Occipital lobe (tissue), 2 donors: ENCODE results near the gene TRAM2. TPM values are rescaled to one million over a fixed set of nuclear protein-coding genes. Genes with fewer than 3 reads are reported as not detected.
"Not testable (repeated sequence)": the region's sequence is repeated elsewhere in the genome, so short reads cannot be mapped to it uniquely, and the experiment has no call there.

ENCODE experiments used
- DNase-seq: peaks from one replicate; lab custom pipeline; 2025; lab: John Stamatoyannopoulos, UW
- total RNA-seq: library from RNA; depleted of rRNA; stranded (reverse); fragments of >200 nt; gene quantifications from one replicate; pipeline ENCODE4 v1.2.3, GENCODE V29; 2014

Gene TRAM2
- total RNA-seq, 1 donor from 2014 or later: 1.6 TPM

DNA sequence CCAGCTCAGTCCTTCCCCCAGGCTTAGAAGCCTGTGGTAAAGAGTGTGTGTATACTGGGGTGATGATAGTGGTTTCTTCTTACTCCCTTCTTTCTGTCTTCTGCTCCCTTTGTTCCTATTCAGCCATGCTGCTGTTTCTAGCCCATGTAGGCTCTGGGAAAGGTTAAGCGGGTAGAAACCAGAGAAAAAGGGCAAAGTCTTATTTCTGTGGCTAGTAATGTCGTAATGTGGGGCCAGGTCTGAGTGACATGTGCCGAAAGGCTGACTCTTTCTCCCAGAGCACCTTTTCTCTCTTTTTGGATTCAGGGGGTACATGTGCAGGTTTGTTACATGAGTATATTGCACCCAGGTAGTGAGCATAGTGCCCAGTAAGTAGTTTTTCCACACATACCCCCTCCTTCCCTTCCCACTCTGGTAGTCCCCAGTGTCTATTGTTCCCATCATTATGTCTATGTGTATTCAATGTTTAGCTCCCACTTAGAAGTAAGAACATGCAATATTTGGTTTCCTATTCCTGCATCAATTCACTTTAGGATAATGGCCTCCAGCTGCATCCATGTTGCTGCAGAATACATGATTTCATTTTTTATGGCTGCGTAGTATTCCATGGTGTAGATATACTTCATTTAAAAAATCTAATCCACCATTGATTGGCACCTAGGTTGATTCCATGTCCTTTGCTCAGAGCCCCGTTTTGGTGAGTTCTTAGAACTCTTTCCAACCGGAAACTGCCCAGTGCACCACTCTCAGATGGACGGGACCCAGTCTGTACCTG lies 82.4 kb downstream of the TRAM2 start:
- DNase-seq: no peak

DNA sequence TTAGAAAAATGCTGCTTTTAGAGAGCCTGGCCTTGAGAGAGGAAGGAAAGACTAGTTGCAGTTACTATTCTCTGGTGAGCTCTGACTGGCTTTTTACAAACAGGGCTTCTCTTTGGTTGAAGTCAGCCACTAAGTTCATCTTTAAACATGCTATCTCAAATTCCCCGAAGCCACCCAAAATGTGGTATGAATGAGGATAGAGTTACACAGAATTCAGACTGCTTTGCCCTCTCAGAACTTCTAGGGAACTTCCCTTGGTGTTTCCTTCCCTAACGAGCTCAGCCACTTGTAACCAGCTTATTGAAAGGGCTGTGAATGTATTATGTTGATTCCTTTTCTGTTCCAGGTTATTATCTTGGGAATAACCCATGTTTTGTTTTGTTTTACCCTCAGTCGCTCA lies 83.2 kb downstream of the TRAM2 start:
- DNase-seq: no peak

DNA sequence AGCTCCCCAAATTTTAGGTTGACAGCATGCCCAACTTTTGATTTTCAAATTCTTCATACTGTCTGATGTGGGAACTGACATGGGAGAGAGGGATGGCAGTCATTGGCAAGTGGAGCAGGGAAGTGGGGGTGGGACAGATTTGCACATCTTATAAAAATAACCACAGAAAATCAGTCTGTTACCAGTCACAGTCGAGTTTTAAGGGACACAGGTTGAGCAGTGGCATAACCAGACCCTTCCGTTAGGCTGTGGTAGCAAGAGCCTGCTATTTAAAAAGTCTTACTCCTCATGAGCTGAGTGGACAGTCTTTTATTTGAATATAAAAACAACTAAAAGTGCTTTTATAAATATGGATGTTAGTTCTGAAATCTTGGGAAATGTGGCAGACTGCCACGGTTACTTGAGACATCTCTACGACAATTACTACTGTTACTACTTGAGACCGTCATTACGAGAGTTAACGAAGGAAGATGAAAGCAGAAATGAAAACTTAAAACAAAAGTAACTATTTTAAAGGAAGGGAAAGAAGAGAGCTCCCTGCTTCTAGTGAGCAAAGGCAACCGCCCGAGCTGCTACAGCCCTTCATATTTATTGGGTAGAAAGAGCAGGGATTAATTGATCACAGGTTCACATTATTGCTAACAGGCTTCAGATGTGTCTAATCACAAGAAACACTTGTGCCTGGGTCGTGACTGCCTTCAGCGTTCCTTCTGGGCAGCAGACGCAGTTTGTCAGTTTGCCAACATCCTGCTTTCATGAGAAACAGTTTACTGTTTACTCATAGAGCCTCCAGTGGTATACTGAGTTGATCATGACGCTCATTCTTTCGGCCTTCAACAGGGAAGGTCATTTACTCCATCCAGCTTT lies 85.4 kb downstream of the TRAM2 start:
- no peak for DNase-seq

DNA sequence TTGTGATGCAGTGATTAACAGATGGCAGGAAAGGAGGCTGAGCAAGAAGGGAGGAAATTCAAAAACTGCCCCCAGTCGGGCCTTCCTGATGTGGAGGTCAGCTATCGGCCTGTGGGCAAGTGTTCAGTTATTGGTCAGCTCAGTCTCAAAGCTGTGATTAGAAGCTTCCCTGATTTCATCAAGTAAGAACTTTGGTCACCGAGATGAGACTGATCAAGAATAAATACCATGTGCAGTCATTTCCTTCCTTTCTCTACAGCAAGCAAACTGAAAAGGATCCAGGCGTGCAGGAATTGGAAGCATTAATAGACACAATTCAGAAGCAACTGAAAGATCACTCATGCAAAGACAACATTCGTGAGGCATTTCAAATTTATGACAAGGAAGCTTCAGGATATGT lies 87.0 kb downstream of the TRAM2 start:
- no peak for DNase-seq

DNA sequence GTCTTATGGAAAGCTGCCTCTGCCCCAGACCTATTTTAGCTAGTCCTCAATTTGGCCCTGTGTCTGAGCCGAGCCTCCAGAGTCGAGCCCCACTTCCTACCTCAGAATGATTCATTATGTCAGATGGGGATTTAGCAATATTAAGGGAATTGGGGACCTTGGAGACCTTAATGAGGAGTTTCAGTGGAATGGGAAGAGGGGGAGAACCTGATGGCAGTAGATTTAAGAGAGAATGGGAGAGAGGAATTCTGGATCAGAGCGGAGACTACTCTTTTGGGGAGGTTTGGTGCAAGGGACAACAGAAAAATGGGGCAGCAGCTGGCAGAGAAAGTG lies 93.2 kb downstream of the TRAM2 start:
- DNase-seq: no peak

DNA sequence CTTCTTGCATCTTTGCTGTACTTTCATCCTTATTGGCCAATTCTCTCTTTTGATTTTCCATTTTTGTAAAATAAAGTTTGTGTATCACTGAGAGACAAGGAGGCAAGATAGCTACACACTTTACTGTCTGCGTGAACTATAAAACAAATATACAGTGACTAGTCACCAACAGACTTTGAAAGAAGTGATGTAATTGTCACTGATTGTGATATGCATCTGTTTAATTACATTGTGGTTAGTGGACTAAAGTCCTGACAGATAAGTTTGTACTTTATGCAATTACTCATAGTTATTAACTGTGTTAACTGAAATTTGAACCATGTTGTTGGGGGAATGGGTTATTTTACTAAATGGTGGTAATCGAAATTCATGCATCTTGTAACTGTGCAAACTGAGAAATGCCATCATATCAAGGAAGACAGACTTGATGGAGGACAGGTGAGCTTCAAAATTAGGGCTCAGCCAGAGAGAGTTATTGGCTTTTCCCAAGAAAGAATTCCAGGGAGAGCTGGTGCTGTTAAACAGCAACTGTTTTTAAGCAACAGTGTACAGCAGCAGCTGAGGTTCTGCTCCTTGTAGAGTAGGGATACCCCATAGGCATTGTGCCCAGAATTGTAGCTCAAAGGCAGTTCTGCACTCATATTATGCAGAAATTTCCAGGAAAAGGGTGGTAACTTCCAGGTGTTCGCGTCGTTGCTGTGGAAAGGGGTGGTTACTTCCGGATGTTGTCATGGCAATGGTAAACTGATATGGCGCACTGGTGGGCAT lies 93.8 kb downstream of the TRAM2 start:
- DNase-seq: no peak

DNA sequence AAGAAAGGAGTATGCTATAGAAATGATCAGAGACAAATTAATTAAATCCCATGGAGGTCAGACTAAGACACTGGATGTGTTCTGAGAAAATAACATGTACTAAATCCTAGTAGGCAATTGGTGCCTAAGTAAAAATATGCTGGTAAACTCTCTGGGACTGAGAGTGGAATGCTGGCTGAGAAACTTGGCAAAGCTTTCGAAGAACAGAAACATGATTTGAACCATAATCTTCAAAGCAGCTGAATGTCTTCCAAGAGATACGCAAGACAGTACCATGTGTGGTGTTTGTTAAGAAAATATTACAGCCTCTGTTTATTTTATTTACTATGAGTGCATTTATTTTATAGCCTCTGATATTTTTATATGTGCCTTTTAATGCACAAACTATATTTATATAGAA lies 101.6 kb downstream of the TRAM2 start:
- DNase-seq: no peak

DNA sequence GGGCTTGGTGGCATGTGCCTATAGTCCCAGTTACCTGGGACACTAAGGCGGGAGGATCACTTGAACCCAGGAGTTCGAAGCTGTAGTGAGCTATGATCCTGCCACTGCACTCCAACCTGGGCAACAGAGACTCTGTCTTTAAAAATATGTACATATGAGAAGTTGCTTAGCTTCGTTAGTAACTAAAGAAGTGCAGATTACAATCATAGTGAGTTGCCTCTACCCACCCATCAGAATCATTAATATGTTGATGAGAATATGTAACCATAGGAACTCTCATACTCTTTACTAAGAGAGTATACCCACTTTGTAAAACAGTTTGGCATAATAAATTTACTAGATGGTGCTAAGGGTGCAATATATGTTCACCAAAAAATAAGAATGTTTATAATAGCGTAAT lies 102.7 kb downstream of the TRAM2 start:
- no peak for DNase-seq

DNA sequence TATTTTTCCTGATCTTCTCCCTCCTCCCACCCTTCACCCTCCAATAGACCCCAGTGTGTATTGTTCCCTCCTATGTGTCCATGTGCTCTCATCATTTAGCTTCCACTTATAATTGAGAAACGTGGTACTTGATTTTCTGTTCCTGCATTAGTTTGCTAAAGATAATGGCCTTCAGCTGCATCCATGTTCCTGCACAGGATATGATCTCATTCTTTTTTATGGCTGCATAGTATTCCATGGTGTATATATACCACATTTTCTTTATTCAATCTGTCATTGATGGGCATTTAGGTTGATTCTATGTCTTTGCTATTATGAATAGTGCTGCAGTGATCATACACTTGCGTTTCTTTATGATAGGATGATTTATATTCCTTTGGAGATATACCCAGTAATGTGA lies 115.7 kb downstream of the TRAM2 start:
- not testable (repeated sequence) for DNase-seq

DNA sequence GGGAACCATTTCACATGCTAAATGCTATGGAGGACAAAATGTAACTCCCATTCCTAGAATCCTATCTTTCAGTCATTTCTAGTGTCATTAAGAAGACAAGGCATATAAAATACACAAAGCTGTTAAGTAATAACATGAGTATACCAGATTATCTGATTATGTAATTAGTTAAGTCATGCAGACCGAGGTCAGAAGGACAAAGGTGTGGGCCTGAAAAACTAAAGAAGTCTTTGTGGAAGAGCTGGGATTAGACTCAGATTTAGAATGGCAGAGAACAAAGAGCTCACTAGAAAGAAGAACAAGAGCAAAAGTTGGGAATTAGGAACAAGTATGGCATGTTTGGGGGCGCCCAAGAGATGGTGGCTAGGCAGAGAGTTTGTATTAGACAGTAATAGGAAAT lies 119.8 kb downstream of the TRAM2 start:
- DNase-seq: no peak

DNA sequence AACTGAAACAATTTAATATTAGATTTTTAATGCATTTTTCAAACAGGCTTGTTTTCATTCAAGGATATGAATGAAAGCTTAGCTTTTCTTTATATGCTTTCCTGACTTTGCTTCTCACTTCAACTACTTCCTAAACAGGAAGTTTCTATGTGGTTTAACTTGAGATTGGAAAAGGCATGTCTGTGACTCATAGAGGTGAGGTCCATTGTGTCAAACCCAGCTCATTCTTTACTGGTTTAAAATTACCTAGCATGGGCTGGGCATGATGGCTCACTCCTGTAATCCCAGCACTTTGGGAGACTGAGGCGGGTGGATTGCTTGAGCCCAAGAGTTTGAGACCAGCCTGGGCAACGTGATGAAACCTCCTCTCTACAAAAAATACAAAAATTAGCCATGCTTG lies 122.3 kb downstream of the TRAM2 start:
- DNase-seq: no peak

Other genes starting within 250 kb of the TRAM2 start
- gene PAQR8, start 214.9 kb downstream of the TRAM2 start, total RNA-seq: 12.8 TPM
- 37.0 TPM for gene EFHC1, start 156.7 kb downstream of the TRAM2 start, total RNA-seq
- gene TMEM14A, start 94.1 kb upstream of the TRAM2 start, total RNA-seq: 104 TPM
- not detected for gene GSTA2, start 186.4 kb upstream of the TRAM2 start, total RNA-seq
- gene GSTA1, start 226.8 kb upstream of the TRAM2 start, total RNA-seq: 0.31 TPM